Natural killer cell treated with Interleukin-12 subunit alpha and Interleukin-12 subunit beta and Interleukin-15 and Interleukin-18, amount 100 ng/mL, for 72 hours (primary cell): ENCODE results near the gene FBXO28. TPM values are rescaled to one million over a fixed set of nuclear protein-coding genes. Genes with fewer than 3 reads are reported as not detected.
"Not testable (repeated sequence)": the region's sequence is repeated elsewhere in the genome, so short reads cannot be mapped to it uniquely, and the experiment has no call there.

Source experiments
- ATAC-seq, 2 donors: fragments of 150-1000 bp; cut with Tn5 transposase in 1 of 2; sonication (Bioruptor Pico), chemical (Tn5 transposase) in 1 of 2; 2 replicates each; pipeline ENCODE4 v1.10.0; 2021
- DNase-seq: peaks from one replicate; pipeline ENCODE4 v3.0.0; 2022; ENCODE audit warnings: low spot score
- H3K27ac Mint-ChIP-seq, 2 donors: 1 replicate in 1 of 2; 2 replicates in 1 of 2; pipeline ENCODE4 v1.8.0; 2022; ENCODE audit warnings: mixed read lengths in 2 of 2, mild to moderate bottlenecking in 1 of 2, moderate library complexity in 1 of 2
- H3K27me3 Mint-ChIP-seq, 2 donors: 1 replicate in 1 of 2; 2 replicates in 1 of 2; pipeline ENCODE4 v1.8.0; 2022; ENCODE audit warnings: mixed read lengths in 2 of 2
- H3K36me3 Mint-ChIP-seq: one replicate; pipeline ENCODE4 v1.8.0; 2022; ENCODE audit warnings: mixed read lengths
- H3K4me1 Mint-ChIP-seq, 2 donors: 1 replicate in 1 of 2; 2 replicates in 1 of 2; pipeline ENCODE4 v1.8.0; 2022; ENCODE audit warnings: low read depth in 2 of 2, mixed read lengths in 2 of 2, mild to moderate bottlenecking in 1 of 2
- H3K4me3 Mint-ChIP-seq: one replicate; pipeline ENCODE4 v1.8.0; 2022; ENCODE audit warnings: mixed read lengths
- H3K9me3 Mint-ChIP-seq: 2 replicates; pipeline ENCODE4 v1.8.0; 2022; ENCODE audit warnings: mixed read lengths
- total RNA-seq, 2 donors: library from RNA; stranded (reverse); gene quantifications; one replicate each; pipeline ENCODE4 v1.2.3, GENCODE V29; 2022

Gene FBXO28
- 10 to 100 TPM; 28.1 to 32.4 TPM for total RNA-seq

- H3K9me3 Mint-ChIP-seq, result no peaks in the 10 kb centered on the region
Observed at GRCh38 chr1:224113918-224114786, at the start of gene FBXO28. TSS of gene FBXO28 (plus strand) at chr1:224114111. CDS start at chr1:224114130, 19 bp downstream.

DNA sequence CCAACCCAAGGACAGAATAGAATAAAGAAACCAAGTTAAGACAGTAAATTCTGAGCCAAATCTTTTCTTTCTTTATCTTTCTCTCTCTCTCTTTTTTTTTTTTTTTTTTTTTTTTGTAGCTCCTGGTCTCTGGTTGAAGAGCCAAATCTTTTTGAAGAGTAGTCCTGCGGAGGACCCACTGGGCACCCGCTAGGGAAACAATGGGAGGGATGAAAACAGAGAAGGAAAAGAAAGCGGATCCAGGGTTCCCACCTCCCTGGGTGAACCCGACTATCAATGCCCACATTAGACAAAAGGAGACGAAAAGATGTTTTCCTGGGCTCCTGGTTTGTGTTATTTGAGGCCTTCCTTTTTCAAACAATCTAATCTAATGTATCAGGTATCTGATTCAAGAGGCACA is 49.8 kb upstream of the FBXO28 start:
- Mint-ChIP-seq H3K9me3 (no peaks in the 10 kb centered on the region), H3K4me1 (peaks cover 5 to 6% of the 10 kb centered on the region in 2 donors), H3K36me3 (no peaks in the 10 kb centered on the region), H3K27me3 (peaks cover 0 to 6% of the 10 kb centered on the region in 2 donors), H3K27ac (no peak overlapping the region), H3K4me3 (no peak overlapping the region)
- ATAC-seq (no peak), DNase-seq (no peak)

More at GRCh38 chr1:224113918-224114786, at the start of gene FBXO28:
- H3K27ac Mint-ChIP-seq, result peak within 1 kb of the TSS; percentile 86 to 95
- ATAC-seq (peak; percentile 98 to 100), DNase-seq (peak; percentile 96)
- no peaks in the 10 kb centered on the region for H3K36me3 Mint-ChIP-seq
- peaks cover 19% of the 10 kb centered on the region in 2 donors for H3K4me1 Mint-ChIP-seq
- peak within 1 kb of the TSS; percentile 97 for H3K4me3 Mint-ChIP-seq
- peaks cover 5 to 23% of the 10 kb centered on the region in 2 donors for H3K27me3 Mint-ChIP-seq

DNA sequence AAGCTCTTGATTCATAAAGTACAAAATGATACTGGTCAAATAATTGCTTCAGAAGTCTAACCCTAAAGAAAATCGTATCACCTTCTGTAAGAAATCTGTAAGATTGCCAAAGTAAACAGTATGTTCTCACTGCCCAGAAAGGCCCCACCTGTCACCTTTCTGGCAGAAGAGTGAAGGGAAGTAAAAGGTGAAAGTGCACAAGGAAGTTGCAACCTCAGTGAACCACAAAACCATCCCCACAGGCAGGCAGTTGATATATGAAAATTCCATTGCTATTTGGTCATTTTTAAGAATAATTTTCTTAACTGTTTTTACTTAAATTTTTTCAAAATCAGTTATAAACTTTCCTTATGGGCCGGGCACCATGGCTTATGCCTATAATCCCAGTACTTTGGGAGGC is 48.5 kb upstream of the FBXO28 start:
- Mint-ChIP-seq H3K36me3 (no peaks in the 10 kb centered on the region), H3K27me3 (peaks cover 5 to 11% of the 10 kb centered on the region in 2 donors), H3K4me1 (peaks cover 5 to 6% of the 10 kb centered on the region in 2 donors), H3K4me3 (no peak overlapping the region), H3K9me3 (no peaks in the 10 kb centered on the region), H3K27ac (no peak overlapping the region)
- ATAC-seq (no peak), DNase-seq (no peak)

- peaks cover 16 to 17% of the 10 kb centered on the region in 2 donors for H3K27me3 Mint-ChIP-seq
- no peaks in the 10 kb centered on the region for H3K9me3 Mint-ChIP-seq
- no peak for DNase-seq
- H3K27ac Mint-ChIP-seq, result peak overlapping the region in 1 of 2 donors; percentile 65
- peak overlapping the region; percentile 19 for H3K4me3 Mint-ChIP-seq
- H3K4me1 Mint-ChIP-seq, result peaks cover 5 to 6% of the 10 kb centered on the region in 2 donors
- ATAC-seq, result no peak
- H3K36me3 Mint-ChIP-seq, result no peaks in the 10 kb centered on the region
Observed at GRCh38 chr1:224067207-224067606, 46.7 kb upstream of the FBXO28 start.

DNA sequence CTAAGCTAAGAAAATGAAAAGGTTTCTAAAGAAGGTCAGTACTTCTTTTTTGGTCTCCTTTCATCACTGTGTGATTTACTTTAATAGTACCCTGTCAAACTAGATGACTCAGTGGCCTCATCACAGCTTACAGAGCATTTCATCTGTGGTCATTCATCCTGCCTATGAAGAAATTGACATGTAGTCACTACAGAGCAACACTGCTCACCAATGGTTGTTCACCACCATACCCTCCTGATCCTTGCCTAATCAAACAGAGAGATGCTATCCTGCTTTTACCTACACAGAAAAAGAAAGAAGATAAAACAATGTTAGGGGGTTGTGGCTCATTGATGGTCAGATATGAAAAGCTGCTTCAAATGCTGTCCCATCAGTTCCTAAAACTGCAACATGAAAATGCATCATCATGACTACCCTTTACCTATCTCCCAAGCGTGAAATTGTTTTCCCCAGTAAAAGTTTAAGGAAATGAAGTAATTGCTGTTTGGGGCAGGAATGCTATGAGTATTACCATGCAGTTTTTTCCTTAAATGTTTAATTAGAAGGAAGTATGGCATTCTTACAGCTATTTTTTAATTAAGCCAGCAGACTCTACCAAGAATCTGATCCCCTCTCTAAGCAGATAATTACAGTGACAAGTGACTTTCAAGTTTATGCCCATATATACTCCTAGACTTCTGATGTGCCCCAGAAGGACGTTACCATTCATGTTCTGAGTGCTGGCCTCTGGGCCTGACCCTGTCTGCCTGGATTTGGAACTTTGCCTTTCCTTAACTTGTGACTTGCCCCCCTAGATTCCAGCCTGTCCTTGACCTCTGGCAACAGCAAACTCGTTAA is 46.1 kb upstream of the FBXO28 start:
- no peak for DNase-seq
- Mint-ChIP-seq H3K27ac (peak overlapping the region in 1 of 2 donors; percentile 65), H3K36me3 (no peaks in the 10 kb centered on the region), H3K4me1 (peaks cover 5 to 6% of the 10 kb centered on the region in 2 donors), H3K27me3 (peaks cover 21% of the 10 kb centered on the region in 2 donors), H3K4me3 (peak overlapping the region; percentile 19), H3K9me3 (no peaks in the 10 kb centered on the region)
- ATAC-seq, result peak; percentile 87 to 95

DNA sequence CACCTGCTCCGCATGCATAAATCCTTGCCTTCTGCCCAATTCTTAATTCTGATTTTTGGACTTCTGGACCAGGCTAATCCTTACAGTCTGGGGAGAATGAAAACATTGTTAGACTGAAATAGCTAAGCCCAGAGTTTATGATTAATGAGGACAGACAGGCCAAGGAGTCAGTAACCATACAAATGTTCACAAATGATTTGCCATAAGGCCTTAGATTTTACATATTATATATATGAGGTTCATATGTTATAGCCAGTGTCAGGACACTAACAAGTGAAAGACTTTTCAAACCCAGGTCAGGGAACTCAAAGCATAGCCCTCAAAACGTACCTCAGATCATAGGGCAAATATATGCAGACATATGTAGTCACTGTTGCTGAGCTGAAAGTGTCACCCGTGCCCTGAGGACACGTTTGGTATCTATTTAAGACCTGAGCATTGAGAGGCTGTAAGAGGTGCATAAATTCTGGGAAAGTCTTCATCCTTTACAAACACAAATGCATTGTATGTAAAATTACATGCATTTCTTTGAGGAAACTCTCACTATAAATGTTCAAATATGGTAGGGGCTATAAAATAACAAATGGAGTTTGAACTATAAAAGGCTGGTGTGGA is 45.3 kb upstream of the FBXO28 start:
- peaks cover 23 to 26% of the 10 kb centered on the region in 2 donors for H3K27me3 Mint-ChIP-seq
- H3K27ac Mint-ChIP-seq, result peak overlapping the region in 1 of 2 donors; percentile 65
- no peaks in the 10 kb centered on the region for H3K9me3 Mint-ChIP-seq
- peaks cover 5 to 6% of the 10 kb centered on the region in 2 donors for H3K4me1 Mint-ChIP-seq
- ATAC-seq (no peak), DNase-seq (no peak)
- H3K36me3 Mint-ChIP-seq, result no peaks in the 10 kb centered on the region
- H3K4me3 Mint-ChIP-seq, result no peak overlapping the region

DNA sequence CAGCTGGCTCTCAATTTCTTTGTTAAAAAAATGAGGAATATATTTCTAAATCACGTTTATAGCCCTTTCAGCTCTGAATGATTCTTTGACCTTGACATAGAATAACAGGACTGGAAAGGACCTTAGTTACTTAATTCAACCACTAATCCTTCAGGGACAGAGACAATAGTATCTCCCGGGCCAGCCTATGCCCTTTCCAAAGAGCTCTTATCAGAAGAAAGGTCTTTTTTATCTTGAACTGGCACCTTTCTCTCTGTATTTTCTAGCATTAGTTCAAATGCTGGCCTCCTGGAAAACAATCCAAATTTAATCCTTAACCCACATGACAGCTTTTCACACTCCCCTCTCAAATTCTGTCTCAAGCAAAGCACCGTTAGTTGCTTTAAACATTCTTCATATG is 44.8 kb upstream of the FBXO28 start:
- Mint-ChIP-seq H3K9me3 (no peaks in the 10 kb centered on the region), H3K4me3 (no peak overlapping the region), H3K4me1 (peaks cover 5 to 6% of the 10 kb centered on the region in 2 donors), H3K27ac (no peak overlapping the region), H3K36me3 (no peaks in the 10 kb centered on the region), H3K27me3 (peaks cover 23 to 26% of the 10 kb centered on the region in 2 donors)
- no peak for ATAC-seq
- DNase-seq, result no peak

DNA sequence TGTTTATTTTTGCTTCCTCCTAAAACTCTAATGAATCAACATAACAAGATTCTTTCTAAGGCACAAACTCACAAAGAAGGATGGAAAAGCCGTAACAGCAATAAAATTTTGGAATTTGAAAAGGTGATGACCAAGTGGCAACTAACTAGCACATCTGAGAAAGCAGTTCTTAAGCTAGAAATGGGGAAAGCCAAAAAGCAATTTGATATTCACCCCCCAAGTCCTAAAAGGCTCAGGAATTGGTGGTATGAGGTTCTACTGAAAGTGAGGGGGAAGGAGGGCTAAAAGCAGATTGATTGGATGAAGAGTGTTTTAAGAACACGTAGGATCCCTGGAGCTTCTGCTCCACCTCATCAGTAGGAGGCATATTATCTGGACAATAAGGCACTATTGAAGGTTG is 43.4 kb upstream of the FBXO28 start:
- H3K4me3 Mint-ChIP-seq, result no peak overlapping the region
- no peaks in the 10 kb centered on the region for H3K36me3 Mint-ChIP-seq
- peaks cover 5 to 6% of the 10 kb centered on the region in 2 donors for H3K4me1 Mint-ChIP-seq
- DNase-seq (no peak), ATAC-seq (no peak)
- H3K9me3 Mint-ChIP-seq, result no peaks in the 10 kb centered on the region
- peaks cover 28 to 39% of the 10 kb centered on the region in 2 donors for H3K27me3 Mint-ChIP-seq
- H3K27ac Mint-ChIP-seq, result no peak overlapping the region

DNA sequence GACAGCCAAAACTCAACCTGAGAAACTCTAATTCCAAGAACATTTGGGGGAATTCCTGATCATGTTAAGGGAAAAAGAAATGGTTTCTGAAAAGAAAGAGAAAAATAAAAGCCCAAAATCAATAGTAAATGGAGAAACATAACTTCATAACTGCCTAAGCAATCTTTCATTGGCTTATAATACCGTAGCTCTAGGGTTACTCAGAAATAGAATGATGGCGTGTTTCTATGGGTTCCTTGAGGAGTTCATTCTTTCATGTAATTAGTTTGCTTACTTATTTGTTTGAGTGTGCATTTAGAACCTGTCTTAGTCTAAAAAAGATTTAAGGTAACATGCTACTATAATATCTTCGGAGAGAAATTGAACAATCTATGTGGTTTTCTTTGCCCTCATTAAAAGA is 37.5 kb upstream of the FBXO28 start:
- DNase-seq, result no peak
- Mint-ChIP-seq H3K4me1 (no peaks in the 10 kb centered on the region), H3K4me3 (no peak overlapping the region), H3K27me3 (peaks cover 26 to 49% of the 10 kb centered on the region in 2 donors), H3K9me3 (no peaks in the 10 kb centered on the region), H3K27ac (peak overlapping the region in 1 of 2 donors; percentile 9), H3K36me3 (no peaks in the 10 kb centered on the region)
- peak in 1 of 2 donors; percentile 57 for ATAC-seq

GRCh38 chr1:224079644-224080043 is 34.3 kb upstream of the FBXO28 start:
- not testable (repeated sequence) for ATAC-seq, H3K36me3 Mint-ChIP-seq, H3K4me1 Mint-ChIP-seq, H3K27ac Mint-ChIP-seq, DNase-seq, H3K9me3 Mint-ChIP-seq, H3K4me3 Mint-ChIP-seq
- H3K27me3 Mint-ChIP-seq, result peaks cover 20 to 34% of the 10 kb centered on the region in 2 donors

GRCh38 chr1:224080115-224080774 is 33.7 kb upstream of the FBXO28 start:
- Mint-ChIP-seq H3K9me3 (no peaks in the 10 kb centered on the region), H3K4me3 (no peak overlapping the region), H3K36me3 (no peaks in the 10 kb centered on the region), H3K4me1 (no peaks in the 10 kb centered on the region), H3K27me3 (peaks cover 17 to 28% of the 10 kb centered on the region in 2 donors), H3K27ac (no peak overlapping the region)
- ATAC-seq, result no peak
- no peak for DNase-seq

- no peak for ATAC-seq
- Mint-ChIP-seq H3K27me3 (peaks cover 19 to 29% of the 10 kb centered on the region in 2 donors), H3K4me3 (no peak overlapping the region), H3K4me1 (no peaks in the 10 kb centered on the region), H3K9me3 (no peaks in the 10 kb centered on the region), H3K36me3 (no peaks in the 10 kb centered on the region), H3K27ac (no peak overlapping the region)
- DNase-seq, result no peak
Observed at GRCh38 chr1:224081604-224082003, 32.3 kb upstream of the FBXO28 start.

DNA sequence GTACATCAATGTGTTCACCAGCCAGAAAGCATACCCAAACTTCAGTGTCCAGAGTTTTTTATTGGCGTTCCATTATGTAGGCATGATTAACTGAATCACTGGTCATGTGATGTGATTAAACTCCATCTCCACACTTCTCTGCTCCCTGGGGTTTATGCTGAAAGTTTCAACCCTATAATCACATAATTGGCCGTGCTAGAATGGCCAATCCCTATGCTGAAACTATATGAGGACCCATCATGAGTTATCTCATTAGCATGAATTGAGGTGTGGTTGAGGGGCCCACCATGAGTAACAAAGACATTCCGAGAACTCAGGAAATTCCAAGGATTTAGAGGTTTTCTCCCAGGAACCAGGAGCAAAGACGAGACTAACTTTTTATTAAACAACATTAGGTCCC is 31.8 kb upstream of the FBXO28 start:
- DNase-seq (no peak), ATAC-seq (no peak)
- no peaks in the 10 kb centered on the region for H3K36me3 Mint-ChIP-seq
- no peak overlapping the region for H3K27ac Mint-ChIP-seq
- no peaks in the 10 kb centered on the region for H3K9me3 Mint-ChIP-seq
- no peaks in the 10 kb centered on the region for H3K4me1 Mint-ChIP-seq
- H3K4me3 Mint-ChIP-seq, result no peak overlapping the region
- peaks cover 23 to 35% of the 10 kb centered on the region in 2 donors for H3K27me3 Mint-ChIP-seq
